IPS-18a (cell line): ENCODE results near the gene FAM200C.

ENCODE experiments used
- H3K27ac ChIP-seq: one replicate; pipeline ENCODE4 v1.5.1; 2013; ENCODE audit warnings: low read length
- H3K27me3 ChIP-seq: one replicate; pipeline ENCODE4 v1.6.1; 2013; ENCODE audit warnings: mild to moderate bottlenecking, low read length; ENCODE audit not compliant: control insufficient read depth, insufficient read depth
- H3K36me3 ChIP-seq: one replicate; pipeline ENCODE4 v1.6.1; 2013; ENCODE audit warnings: low read depth, low read length; ENCODE audit not compliant: control insufficient read depth
- H3K4me1 ChIP-seq: one replicate; pipeline ENCODE4 v1.6.1; 2013; ENCODE audit warnings: low read depth, low read length; ENCODE audit not compliant: control insufficient read depth
- H3K4me3 ChIP-seq: one replicate; pipeline ENCODE4 v1.5.1; 2013; ENCODE audit warnings: low read length
- H3K9ac ChIP-seq: one replicate; pipeline ENCODE4 v1.6.1; 2013; ENCODE audit warnings: mild to moderate bottlenecking, low read length, moderate library complexity
- H3K9me3 ChIP-seq: one replicate; pipeline ENCODE4 v1.6.1; 2013; ENCODE audit warnings: low read depth, low read length; ENCODE audit not compliant: control insufficient read depth

The FAM200C gene

GRCh38 chr5:160349249-160349934 lies 50.5 kb downstream of the FAM200C start:
- Histone ChIP-seq H3K36me3 (no peaks in the 10 kb centered on the region), H3K4me1 (no peaks in the 10 kb centered on the region), H3K27ac (no peak overlapping the region), H3K9me3 (no peaks in the 10 kb centered on the region), H3K27me3 (no peaks in the 10 kb centered on the region), H3K9ac (no peak overlapping the region), H3K4me3 (no peak overlapping the region)

GRCh38 chr5:160348080-160348479 lies 51.8 kb downstream of the FAM200C start:
- Histone ChIP-seq H3K9ac (no peak overlapping the region), H3K9me3 (no peaks in the 10 kb centered on the region), H3K4me3 (no peak overlapping the region), H3K4me1 (no peaks in the 10 kb centered on the region), H3K36me3 (no peaks in the 10 kb centered on the region), H3K27me3 (no peaks in the 10 kb centered on the region), H3K27ac (no peak overlapping the region)

- Histone ChIP-seq H3K4me3 (no peak overlapping the region), H3K9me3 (no peaks in the 10 kb centered on the region), H3K9ac (no peak overlapping the region), H3K27me3 (no peaks in the 10 kb centered on the region), H3K27ac (no peak overlapping the region), H3K4me1 (no peaks in the 10 kb centered on the region), H3K36me3 (no peaks in the 10 kb centered on the region)
Measured at GRCh38 chr5:160347448-160347847, 52.4 kb downstream of the FAM200C start.
